Measurements from ENCODE around the gene FBXO24.

FBXO24 gene

GRCh38 chr7:100604976-100605911, 19.1 kb downstream of the FBXO24 start:
- no peak overlapping the region for H4K8ac ChIP-seq (ENCODE audit: low read length)
- peaks cover 5 to 35% of the 10 kb centered on the region in 2 experiments for H3K36me3 ChIP-seq (ENCODE audit: control insufficient read depth in 1 of 2, insufficient read depth in 2 of 2, low read depth in 1 of 2, low read length in 2 of 2)
- no peaks in the 10 kb centered on the region for H3K27me3 ChIP-seq (ENCODE audit: control insufficient read depth in 1 of 2, insufficient read depth in 1 of 2, low read length in 2 of 2)
- no peak overlapping the region for H2AK5ac ChIP-seq (ENCODE audit: low read length, severe bottlenecking)
- no peak overlapping the region for H2BK12ac ChIP-seq (ENCODE audit: low read length in 2 of 2)
- H3K9ac ChIP-seq (ENCODE audit: low read length) = peak overlapping the region; percentile 67
- H2BK5ac ChIP-seq (ENCODE audit: low read depth, low read length, poor library complexity, severe bottlenecking) = no peak overlapping the region
- peak overlapping the region; percentile 57 to 73 for H3K4me3 ChIP-seq (ENCODE audit: insufficient read depth in 1 of 2, low read depth in 1 of 2, low read length in 2 of 2)
- H3K18ac ChIP-seq (ENCODE audit: low read depth in 1 of 2, low read length in 2 of 2) = peak overlapping the region in 1 of 2 experiments; percentile 79
- peaks cover 2% of the 10 kb centered on the region for H3K79me1 ChIP-seq (replicated peaks; ENCODE audit: low read length, poor library complexity, severe bottlenecking)
- H2AFZ ChIP-seq (ENCODE audit: low read depth, low read length) = no peak overlapping the region
- peak overlapping the region in 1 of 2 experiments; percentile 67 for H3K4ac ChIP-seq (ENCODE audit: low read depth in 1 of 2, low read length in 2 of 2)
- peaks cover 40% of the 10 kb centered on the region for H3K4me1 ChIP-seq (ENCODE audit: control insufficient read depth, insufficient read depth, low read depth, low read length)
- peak overlapping the region in 1 of 2 experiments; percentile 53 for H3K23ac ChIP-seq (ENCODE audit: low read length in 2 of 2)
- H3K4me2 ChIP-seq (ENCODE audit: low read length, poor library complexity, severe bottlenecking) = peak overlapping the region; percentile 93
- peak overlapping the region; percentile 46 for H2BK15ac ChIP-seq (ENCODE audit: low read depth, poor library complexity, severe bottlenecking)
- peak overlapping the region in 1 of 2 experiments; percentile 53 for H3K14ac ChIP-seq (ENCODE audit: low read length in 2 of 2)
- peak; percentile 40 for DNase-seq
- H3K27ac ChIP-seq (ENCODE audit: low read length, poor library complexity, severe bottlenecking) = no peak overlapping the region
- H3K9me3 ChIP-seq (ENCODE audit: control insufficient read depth, low read length) = no peaks in the 10 kb centered on the region
- peak overlapping the region; percentile 66 for H2BK120ac ChIP-seq (ENCODE audit: low read depth, low read length)
- no peak overlapping the region for H4K91ac ChIP-seq (ENCODE audit: low read length)
- WGBS = 37% methylated on average over 68 of the region's 68 CpGs

- Histone ChIP-seq H3K36me3 (ENCODE audit: control insufficient read depth in 1 of 2, insufficient read depth in 2 of 2, low read depth in 1 of 2, low read length in 2 of 2) (peaks cover 0 to 35% of the 10 kb centered on the region in 2 experiments), H3K14ac (ENCODE audit: low read length in 2 of 2) (no peak overlapping the region), H3K4ac (ENCODE audit: low read depth in 1 of 2, low read length in 2 of 2) (no peak overlapping the region), H2AFZ (ENCODE audit: low read depth, low read length) (no peak overlapping the region), H4K8ac (ENCODE audit: low read length) (no peak overlapping the region), H2BK12ac (ENCODE audit: low read length in 2 of 2) (no peak overlapping the region), H3K27me3 (ENCODE audit: control insufficient read depth in 1 of 2, insufficient read depth in 1 of 2, low read length in 2 of 2) (no peaks in the 10 kb centered on the region), H3K4me1 (ENCODE audit: control insufficient read depth, insufficient read depth, low read depth, low read length) (peaks cover 37% of the 10 kb centered on the region), H3K27ac (ENCODE audit: low read length, poor library complexity, severe bottlenecking) (no peak overlapping the region), H3K4me2 (ENCODE audit: low read length, poor library complexity, severe bottlenecking) (no peak overlapping the region), H3K79me1 (replicated peaks; ENCODE audit: low read length, poor library complexity, severe bottlenecking) (no peaks in the 10 kb centered on the region), H2BK5ac (ENCODE audit: low read depth, low read length, poor library complexity, severe bottlenecking) (no peak overlapping the region), H3K4me3 (ENCODE audit: insufficient read depth in 1 of 2, low read depth in 1 of 2, low read length in 2 of 2) (no peak overlapping the region), H2BK120ac (ENCODE audit: low read depth, low read length) (no peak overlapping the region), H3K9ac (ENCODE audit: low read length) (no peak overlapping the region), H4K91ac (ENCODE audit: low read length) (no peak overlapping the region), H2AK5ac (ENCODE audit: low read length, severe bottlenecking) (no peak overlapping the region), H3K23ac (ENCODE audit: low read length in 2 of 2) (no peak overlapping the region), H3K9me3 (ENCODE audit: control insufficient read depth, low read length) (no peaks in the 10 kb centered on the region), H3K18ac (ENCODE audit: low read depth in 1 of 2, low read length in 2 of 2) (no peak overlapping the region), H2BK15ac (ENCODE audit: low read depth, poor library complexity, severe bottlenecking) (no peak overlapping the region)
- DNase-seq = no peak
- WGBS = 93% methylated on average over 12 of the region's 12 CpGs
These were observed 20.2 kb downstream of the FBXO24 start for GRCh38 chr7:100606313-100606712.

GRCh38 chr7:100607111-100607510, 21.0 kb downstream of the FBXO24 start:
- Histone ChIP-seq H2BK15ac (ENCODE audit: low read depth, poor library complexity, severe bottlenecking) (no peak overlapping the region), H3K4me2 (ENCODE audit: low read length, poor library complexity, severe bottlenecking) (no peak overlapping the region), H2BK5ac (ENCODE audit: low read depth, low read length, poor library complexity, severe bottlenecking) (no peak overlapping the region), H3K14ac (ENCODE audit: low read length in 2 of 2) (no peak overlapping the region), H3K9ac (ENCODE audit: low read length) (peak overlapping the region; percentile 22), H4K8ac (ENCODE audit: low read length) (peak overlapping the region; percentile 58), H3K4me3 (ENCODE audit: insufficient read depth in 1 of 2, low read depth in 1 of 2, low read length in 2 of 2) (no peak overlapping the region), H2BK120ac (ENCODE audit: low read depth, low read length) (no peak overlapping the region), H2AK5ac (ENCODE audit: low read length, severe bottlenecking) (no peak overlapping the region), H3K18ac (ENCODE audit: low read depth in 1 of 2, low read length in 2 of 2) (no peak overlapping the region), H3K36me3 (ENCODE audit: control insufficient read depth in 1 of 2, insufficient read depth in 2 of 2, low read depth in 1 of 2, low read length in 2 of 2) (peaks cover 0 to 35% of the 10 kb centered on the region in 2 experiments), H3K79me1 (replicated peaks; ENCODE audit: low read length, poor library complexity, severe bottlenecking) (no peaks in the 10 kb centered on the region), H3K9me3 (ENCODE audit: control insufficient read depth, low read length) (no peaks in the 10 kb centered on the region), H3K27ac (ENCODE audit: low read length, poor library complexity, severe bottlenecking) (no peak overlapping the region), H2BK12ac (ENCODE audit: low read length in 2 of 2) (no peak overlapping the region), H3K23ac (ENCODE audit: low read length in 2 of 2) (no peak overlapping the region), H3K27me3 (ENCODE audit: control insufficient read depth in 1 of 2, insufficient read depth in 1 of 2, low read length in 2 of 2) (no peaks in the 10 kb centered on the region), H3K4me1 (ENCODE audit: control insufficient read depth, insufficient read depth, low read depth, low read length) (peaks cover 32% of the 10 kb centered on the region), H4K91ac (ENCODE audit: low read length) (peak overlapping the region; percentile 20), H2AFZ (ENCODE audit: low read depth, low read length) (no peak overlapping the region), H3K4ac (ENCODE audit: low read depth in 1 of 2, low read length in 2 of 2) (no peak overlapping the region)
- WGBS = 92% methylated on average over 8 of the region's 8 CpGs
- DNase-seq = no peak

- Histone ChIP-seq H2BK5ac (ENCODE audit: low read depth, low read length, poor library complexity, severe bottlenecking) (no peak overlapping the region), H2BK15ac (ENCODE audit: low read depth, poor library complexity, severe bottlenecking) (no peak overlapping the region), H3K36me3 (ENCODE audit: control insufficient read depth in 1 of 2, insufficient read depth in 2 of 2, low read depth in 1 of 2, low read length in 2 of 2) (peaks cover 4 to 37% of the 10 kb centered on the region in 2 experiments), H3K27ac (ENCODE audit: low read length, poor library complexity, severe bottlenecking) (no peak overlapping the region), H3K14ac (ENCODE audit: low read length in 2 of 2) (no peak overlapping the region), H2AFZ (ENCODE audit: low read depth, low read length) (no peak overlapping the region), H4K8ac (ENCODE audit: low read length) (no peak overlapping the region), H2BK120ac (ENCODE audit: low read depth, low read length) (no peak overlapping the region), H3K79me1 (replicated peaks; ENCODE audit: low read length, poor library complexity, severe bottlenecking) (peaks cover 15% of the 10 kb centered on the region), H3K4me2 (ENCODE audit: low read length, poor library complexity, severe bottlenecking) (no peak overlapping the region), H3K27me3 (ENCODE audit: control insufficient read depth in 1 of 2, insufficient read depth in 1 of 2, low read length in 2 of 2) (no peaks in the 10 kb centered on the region), H3K4me1 (ENCODE audit: control insufficient read depth, insufficient read depth, low read depth, low read length) (peaks cover 23% of the 10 kb centered on the region), H3K4me3 (ENCODE audit: insufficient read depth in 1 of 2, low read depth in 1 of 2, low read length in 2 of 2) (no peak overlapping the region), H3K9me3 (ENCODE audit: control insufficient read depth, low read length) (no peaks in the 10 kb centered on the region), H3K4ac (ENCODE audit: low read depth in 1 of 2, low read length in 2 of 2) (no peak overlapping the region), H4K91ac (ENCODE audit: low read length) (no peak overlapping the region), H3K18ac (ENCODE audit: low read depth in 1 of 2, low read length in 2 of 2) (no peak overlapping the region), H3K9ac (ENCODE audit: low read length) (no peak overlapping the region), H3K23ac (ENCODE audit: low read length in 2 of 2) (no peak overlapping the region), H2AK5ac (ENCODE audit: low read length, severe bottlenecking) (no peak overlapping the region), H2BK12ac (ENCODE audit: low read length in 2 of 2) (no peak overlapping the region)
- DNase-seq = no peak
- WGBS = 95% methylated on average over 5 of the region's 5 CpGs
These were observed 23.8 kb downstream of the FBXO24 start for GRCh38 chr7:100609958-100610357.
